SK-N-SH (cell line): ENCODE results near the gene CLEC4M.

Experiments
- CHD2 ChIP-seq: fragments of 150-350 bp; IDR thresholded peaks from 2 replicates; pipeline ENCODE4 v1.6.1; 2018; ENCODE audit warnings: low read length; ENCODE audit not compliant: partially characterized antibody
- ELF1 ChIP-seq: IDR thresholded peaks from 2 replicates; pipeline ENCODE4 v1.4.0; 2012
- EP300 ChIP-seq, 2 experiments: IDR thresholded peaks; 2 replicates each; pipeline versions ENCODE4 v1.4.0 to v1.6.1; 2012; ENCODE audit warnings: borderline replicate concordance in 1 of 2, low read depth in 1 of 2, low read length in 1 of 2
- GABPA ChIP-seq: IDR thresholded peaks from 2 replicates; pipeline ENCODE4 v1.4.0; 2012; ENCODE audit warnings: low read depth, mild to moderate bottlenecking
- POLR2AphosphoS5 ChIP-seq: IDR thresholded peaks from 2 replicates; pipeline ENCODE4 v1.6.1; 2012; ENCODE audit warnings: low read depth, low read length
- RAD21 ChIP-seq: IDR thresholded peaks from 2 replicates; pipeline ENCODE4 v1.6.1; 2012; ENCODE audit warnings: mild to moderate bottlenecking, low read length
- SMC3 ChIP-seq: IDR thresholded peaks from 2 replicates; pipeline ENCODE4 v1.6.1; 2012; ENCODE audit warnings: low read depth, low read length, improper control_type of control experiment
- TEAD4 ChIP-seq: IDR thresholded peaks from 2 replicates; pipeline ENCODE4 v1.4.0; 2012; ENCODE audit warnings: mild to moderate bottlenecking, borderline replicate concordance; ENCODE audit not compliant: insufficient read depth
- TF ChIP-seq, protein P1 (sequence below): fragments of 200-600 bp; sonication (generic); IDR thresholded peaks from 2 replicates; pipeline ENCODE4 v1.6.1; 2017; ENCODE audit warnings: antibody characterized with exemption, mild to moderate bottlenecking, moderate library complexity
- TF ChIP-seq, protein P2 (sequence below): IDR thresholded peaks from 2 replicates; pipeline ENCODE4 v1.6.1; 2012; ENCODE audit warnings: mild to moderate bottlenecking, low read depth, low read length, moderate library complexity
- TF ChIP-seq, protein P3 (sequence below): IDR thresholded peaks from 2 replicates; pipeline ENCODE4 v1.4.0; 2012; ENCODE audit warnings: low read depth, borderline replicate concordance

DNA sequence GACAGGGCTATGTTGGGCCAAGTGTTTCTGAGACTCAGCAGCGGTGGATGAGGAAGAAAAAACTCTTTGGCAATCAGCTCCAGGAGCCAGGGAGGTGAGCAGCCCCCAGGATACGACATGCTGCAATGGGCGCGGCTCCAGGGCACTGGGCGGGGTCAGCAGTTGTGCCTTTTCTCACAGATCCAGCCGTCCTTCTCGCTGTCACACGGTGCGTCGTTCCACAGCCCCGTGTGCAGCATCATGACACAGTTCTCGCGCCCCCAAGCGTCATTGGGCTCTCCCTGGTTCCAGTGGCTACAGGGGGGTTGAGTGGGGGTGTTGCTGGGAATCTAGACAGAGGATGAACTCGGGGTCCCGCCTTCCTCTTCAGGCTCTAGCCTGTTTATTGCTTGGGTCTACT is 33.8 kb upstream of the CLEC4M start:
- TF ChIP-seq, protein P1, sequence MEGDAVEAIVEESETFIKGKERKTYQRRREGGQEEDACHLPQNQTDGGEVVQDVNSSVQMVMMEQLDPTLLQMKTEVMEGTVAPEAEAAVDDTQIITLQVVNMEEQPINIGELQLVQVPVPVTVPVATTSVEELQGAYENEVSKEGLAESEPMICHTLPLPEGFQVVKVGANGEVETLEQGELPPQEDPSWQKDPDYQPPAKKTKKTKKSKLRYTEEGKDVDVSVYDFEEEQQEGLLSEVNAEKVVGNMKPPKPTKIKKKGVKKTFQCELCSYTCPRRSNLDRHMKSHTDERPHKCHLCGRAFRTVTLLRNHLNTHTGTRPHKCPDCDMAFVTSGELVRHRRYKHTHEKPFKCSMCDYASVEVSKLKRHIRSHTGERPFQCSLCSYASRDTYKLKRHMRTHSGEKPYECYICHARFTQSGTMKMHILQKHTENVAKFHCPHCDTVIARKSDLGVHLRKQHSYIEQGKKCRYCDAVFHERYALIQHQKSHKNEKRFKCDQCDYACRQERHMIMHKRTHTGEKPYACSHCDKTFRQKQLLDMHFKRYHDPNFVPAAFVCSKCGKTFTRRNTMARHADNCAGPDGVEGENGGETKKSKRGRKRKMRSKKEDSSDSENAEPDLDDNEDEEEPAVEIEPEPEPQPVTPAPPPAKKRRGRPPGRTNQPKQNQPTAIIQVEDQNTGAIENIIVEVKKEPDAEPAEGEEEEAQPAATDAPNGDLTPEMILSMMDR: no peak
- TF ChIP-seq POLR2AphosphoS5 (no peak), EP300 (IDR thresholded peaks at IDR 0.05; ENCODE audit: borderline replicate concordance in 1 of 2, low read depth in 1 of 2, low read length in 1 of 2) (no peak), SMC3 (no peak), CHD2 (no peak), ELF1 (no peak), RAD21 (no peak), TEAD4 (no peak), GABPA (no peak)
- TF ChIP-seq, protein P2, sequence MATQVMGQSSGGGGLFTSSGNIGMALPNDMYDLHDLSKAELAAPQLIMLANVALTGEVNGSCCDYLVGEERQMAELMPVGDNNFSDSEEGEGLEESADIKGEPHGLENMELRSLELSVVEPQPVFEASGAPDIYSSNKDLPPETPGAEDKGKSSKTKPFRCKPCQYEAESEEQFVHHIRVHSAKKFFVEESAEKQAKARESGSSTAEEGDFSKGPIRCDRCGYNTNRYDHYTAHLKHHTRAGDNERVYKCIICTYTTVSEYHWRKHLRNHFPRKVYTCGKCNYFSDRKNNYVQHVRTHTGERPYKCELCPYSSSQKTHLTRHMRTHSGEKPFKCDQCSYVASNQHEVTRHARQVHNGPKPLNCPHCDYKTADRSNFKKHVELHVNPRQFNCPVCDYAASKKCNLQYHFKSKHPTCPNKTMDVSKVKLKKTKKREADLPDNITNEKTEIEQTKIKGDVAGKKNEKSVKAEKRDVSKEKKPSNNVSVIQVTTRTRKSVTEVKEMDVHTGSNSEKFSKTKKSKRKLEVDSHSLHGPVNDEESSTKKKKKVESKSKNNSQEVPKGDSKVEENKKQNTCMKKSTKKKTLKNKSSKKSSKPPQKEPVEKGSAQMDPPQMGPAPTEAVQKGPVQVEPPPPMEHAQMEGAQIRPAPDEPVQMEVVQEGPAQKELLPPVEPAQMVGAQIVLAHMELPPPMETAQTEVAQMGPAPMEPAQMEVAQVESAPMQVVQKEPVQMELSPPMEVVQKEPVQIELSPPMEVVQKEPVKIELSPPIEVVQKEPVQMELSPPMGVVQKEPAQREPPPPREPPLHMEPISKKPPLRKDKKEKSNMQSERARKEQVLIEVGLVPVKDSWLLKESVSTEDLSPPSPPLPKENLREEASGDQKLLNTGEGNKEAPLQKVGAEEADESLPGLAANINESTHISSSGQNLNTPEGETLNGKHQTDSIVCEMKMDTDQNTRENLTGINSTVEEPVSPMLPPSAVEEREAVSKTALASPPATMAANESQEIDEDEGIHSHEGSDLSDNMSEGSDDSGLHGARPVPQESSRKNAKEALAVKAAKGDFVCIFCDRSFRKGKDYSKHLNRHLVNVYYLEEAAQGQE: no peak
- TF ChIP-seq, protein P3, sequence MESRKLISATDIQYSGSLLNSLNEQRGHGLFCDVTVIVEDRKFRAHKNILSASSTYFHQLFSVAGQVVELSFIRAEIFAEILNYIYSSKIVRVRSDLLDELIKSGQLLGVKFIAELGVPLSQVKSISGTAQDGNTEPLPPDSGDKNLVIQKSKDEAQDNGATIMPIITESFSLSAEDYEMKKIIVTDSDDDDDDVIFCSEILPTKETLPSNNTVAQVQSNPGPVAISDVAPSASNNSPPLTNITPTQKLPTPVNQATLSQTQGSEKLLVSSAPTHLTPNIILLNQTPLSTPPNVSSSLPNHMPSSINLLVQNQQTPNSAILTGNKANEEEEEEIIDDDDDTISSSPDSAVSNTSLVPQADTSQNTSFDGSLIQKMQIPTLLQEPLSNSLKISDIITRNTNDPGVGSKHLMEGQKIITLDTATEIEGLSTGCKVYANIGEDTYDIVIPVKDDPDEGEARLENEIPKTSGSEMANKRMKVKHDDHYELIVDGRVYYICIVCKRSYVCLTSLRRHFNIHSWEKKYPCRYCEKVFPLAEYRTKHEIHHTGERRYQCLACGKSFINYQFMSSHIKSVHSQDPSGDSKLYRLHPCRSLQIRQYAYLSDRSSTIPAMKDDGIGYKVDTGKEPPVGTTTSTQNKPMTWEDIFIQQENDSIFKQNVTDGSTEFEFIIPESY: no peak
